ENCODE measurements around the gene ECE2.

GRCh38 chr3:184255291-184256039 is 20.4 kb upstream of the ECE2 start:
- TF ChIP-seq, protein P1, sequence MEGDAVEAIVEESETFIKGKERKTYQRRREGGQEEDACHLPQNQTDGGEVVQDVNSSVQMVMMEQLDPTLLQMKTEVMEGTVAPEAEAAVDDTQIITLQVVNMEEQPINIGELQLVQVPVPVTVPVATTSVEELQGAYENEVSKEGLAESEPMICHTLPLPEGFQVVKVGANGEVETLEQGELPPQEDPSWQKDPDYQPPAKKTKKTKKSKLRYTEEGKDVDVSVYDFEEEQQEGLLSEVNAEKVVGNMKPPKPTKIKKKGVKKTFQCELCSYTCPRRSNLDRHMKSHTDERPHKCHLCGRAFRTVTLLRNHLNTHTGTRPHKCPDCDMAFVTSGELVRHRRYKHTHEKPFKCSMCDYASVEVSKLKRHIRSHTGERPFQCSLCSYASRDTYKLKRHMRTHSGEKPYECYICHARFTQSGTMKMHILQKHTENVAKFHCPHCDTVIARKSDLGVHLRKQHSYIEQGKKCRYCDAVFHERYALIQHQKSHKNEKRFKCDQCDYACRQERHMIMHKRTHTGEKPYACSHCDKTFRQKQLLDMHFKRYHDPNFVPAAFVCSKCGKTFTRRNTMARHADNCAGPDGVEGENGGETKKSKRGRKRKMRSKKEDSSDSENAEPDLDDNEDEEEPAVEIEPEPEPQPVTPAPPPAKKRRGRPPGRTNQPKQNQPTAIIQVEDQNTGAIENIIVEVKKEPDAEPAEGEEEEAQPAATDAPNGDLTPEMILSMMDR (IDR thresholded peaks at IDR 0.05; ENCODE audit: poor library complexity, severe bottlenecking) = no peak
- no peak for TF ChIP-seq POLR2AphosphoS5 (IDR thresholded peaks at IDR 0.05)
- no peak for TF ChIP-seq EP300 (conservative IDR thresholded peaks at IDR 0.05; ENCODE audit: poor library complexity, severe bottlenecking)
- TF ChIP-seq EZH2 (IDR thresholded peaks at IDR 0.05; ENCODE audit: borderline replicate concordance, insufficient read depth, low read length, poor library complexity, severe bottlenecking) = no peak
- no peak for TF ChIP-seq TAF1 (IDR thresholded peaks at IDR 0.05; ENCODE audit: low read depth)
- no peak for TF ChIP-seq RAD21 (conservative IDR thresholded peaks at IDR 0.05)
